HG02943 (cell line): ENCODE measurements around the gene ZNF20.
"Not testable (repeated sequence)": the region's sequence is repeated elsewhere in the genome, so short reads cannot be mapped to it uniquely, and the experiment has no call there.

Source experiments
- ATAC-seq: cut with Tn5 transposase; IDR thresholded peaks from one replicate; pipeline ENCODE4 v1.9.1; 2021; ENCODE audit warnings: mild to moderate bottlenecking, low read depth, moderate library complexity; ENCODE audit not compliant: unreplicated experiment

Gene ZNF20

DNA sequence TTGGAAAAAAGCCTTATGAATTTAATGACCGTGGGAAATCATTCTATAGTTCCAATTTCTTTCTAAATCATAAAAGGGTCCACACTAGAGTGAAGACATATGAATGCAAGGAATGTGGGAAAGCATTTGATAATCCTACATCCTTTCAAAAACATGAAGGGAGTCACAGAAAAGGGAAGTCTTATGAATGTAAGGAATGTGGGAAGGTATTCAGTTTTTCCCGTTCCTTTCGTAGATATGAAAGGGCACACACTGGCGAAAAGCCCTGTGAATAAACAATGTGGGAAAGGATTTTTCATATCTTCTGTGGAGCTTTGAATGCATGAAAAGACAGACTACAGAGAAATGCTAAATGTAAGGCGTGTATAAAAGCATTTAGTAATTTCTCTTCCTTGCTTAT lies 27.0 kb downstream of the ZNF20 start:
- no peak for ATAC-seq

DNA sequence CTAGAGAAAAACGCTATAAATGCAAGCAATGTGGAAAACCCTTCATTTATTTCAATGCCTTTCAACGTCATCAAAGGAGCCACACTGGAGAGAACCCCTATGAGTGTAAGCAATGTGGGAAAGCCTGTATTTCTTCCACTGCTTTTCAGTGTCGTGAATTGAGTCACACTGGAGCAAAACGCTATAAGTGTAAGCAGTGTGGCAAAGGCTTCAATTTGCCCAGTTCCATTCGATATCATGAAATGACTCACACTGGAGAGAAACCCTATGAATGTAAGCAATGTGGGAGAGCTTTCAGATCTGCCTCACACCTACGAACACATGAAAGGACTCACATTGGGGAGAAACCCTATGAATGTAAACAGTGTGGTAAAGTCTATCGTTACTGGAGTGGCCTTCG lies 27.4 kb downstream of the ZNF20 start:
- ATAC-seq, result no peak

DNA sequence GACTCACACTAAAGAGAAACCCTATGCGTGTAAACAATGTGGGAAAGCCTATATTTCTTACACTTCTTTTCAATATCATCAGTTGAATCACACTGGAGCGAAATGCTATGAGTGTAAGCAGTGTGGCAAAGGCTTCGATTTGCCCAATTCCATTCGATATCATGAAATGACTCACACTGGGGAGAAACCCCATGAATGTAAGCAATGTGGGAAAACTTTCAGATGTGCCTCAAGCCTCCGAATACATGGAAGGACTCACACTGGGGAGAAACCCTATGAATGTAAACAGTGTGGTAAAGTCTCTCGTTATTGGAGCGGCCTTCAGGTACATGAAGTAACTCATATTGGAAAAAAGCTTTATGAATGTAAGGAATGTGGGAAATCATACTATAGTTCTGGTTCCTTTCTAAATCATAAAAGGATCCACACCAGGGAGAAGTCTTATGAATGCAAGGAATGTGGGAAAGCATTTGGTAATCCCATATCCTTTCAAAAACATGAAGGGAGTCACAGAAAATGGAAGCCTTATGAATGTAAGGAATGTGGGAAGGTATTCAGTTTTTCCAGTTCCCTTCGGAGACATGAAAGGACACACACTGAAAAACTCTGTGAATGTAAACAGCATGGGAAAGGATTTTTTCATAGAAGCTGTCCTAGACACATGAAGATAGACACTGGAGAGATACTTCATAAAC lies 28.1 kb downstream of the ZNF20 start:
- no peak for ATAC-seq

DNA sequence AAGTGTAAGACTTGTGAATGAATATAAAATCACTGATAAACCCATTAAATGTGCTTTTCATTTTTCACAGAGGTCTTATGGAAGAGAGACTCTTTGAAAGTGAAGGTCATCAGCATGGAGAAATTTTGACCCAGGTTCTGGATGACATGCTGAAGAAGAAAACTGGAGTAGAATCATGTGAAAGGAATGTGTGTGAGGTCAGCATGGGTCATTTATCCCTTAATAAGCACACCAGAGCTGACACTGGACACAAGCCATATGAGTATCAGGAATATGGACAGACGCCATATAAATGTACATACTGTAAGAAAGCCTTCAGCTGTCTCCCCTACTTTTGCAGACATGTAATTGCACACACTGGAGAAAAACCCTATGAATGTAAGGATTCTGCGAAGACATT lies 29.0 kb downstream of the ZNF20 start:
- no peak for ATAC-seq

DNA sequence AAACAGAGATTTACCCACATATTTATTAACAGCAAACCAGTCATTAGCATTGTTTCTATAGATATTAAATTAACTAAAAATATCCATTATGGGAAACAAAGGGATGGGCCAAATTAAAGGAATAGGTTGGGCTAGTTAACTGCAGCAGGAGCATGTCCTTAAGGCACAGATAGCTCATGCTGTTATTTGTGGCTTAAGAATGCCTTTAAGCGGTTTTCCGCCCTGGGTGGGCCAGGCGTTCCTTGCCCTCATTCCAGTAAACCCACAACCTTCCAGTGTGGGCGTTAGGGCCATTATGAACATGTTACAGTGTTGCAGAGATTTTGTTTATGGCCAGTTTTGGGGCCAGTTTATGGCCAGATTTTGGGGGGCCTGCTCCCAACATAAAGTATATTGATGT lies 36.2 kb downstream of the ZNF20 start:
- not testable (repeated sequence) for ATAC-seq

DNA sequence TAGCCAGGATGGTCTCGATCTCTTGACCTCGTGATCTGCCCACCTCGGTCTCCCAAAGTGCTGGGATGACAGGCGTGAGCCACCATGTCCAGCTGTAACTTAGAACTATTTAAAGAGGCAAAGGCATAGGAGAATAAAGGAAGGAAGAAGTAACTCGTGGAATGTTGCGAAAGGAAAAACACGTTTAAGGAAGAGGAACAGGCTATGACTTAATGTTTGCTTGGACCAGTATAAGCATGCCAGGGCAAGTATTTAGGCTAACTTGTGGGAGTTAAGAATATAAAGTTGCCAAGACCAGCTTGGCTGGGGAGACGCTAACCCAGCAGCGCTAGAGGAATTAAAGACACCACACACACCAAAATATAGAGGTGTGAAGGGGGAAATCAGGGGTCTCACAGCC lies 42.1 kb downstream of the ZNF20 start:
- no peak for ATAC-seq

DNA sequence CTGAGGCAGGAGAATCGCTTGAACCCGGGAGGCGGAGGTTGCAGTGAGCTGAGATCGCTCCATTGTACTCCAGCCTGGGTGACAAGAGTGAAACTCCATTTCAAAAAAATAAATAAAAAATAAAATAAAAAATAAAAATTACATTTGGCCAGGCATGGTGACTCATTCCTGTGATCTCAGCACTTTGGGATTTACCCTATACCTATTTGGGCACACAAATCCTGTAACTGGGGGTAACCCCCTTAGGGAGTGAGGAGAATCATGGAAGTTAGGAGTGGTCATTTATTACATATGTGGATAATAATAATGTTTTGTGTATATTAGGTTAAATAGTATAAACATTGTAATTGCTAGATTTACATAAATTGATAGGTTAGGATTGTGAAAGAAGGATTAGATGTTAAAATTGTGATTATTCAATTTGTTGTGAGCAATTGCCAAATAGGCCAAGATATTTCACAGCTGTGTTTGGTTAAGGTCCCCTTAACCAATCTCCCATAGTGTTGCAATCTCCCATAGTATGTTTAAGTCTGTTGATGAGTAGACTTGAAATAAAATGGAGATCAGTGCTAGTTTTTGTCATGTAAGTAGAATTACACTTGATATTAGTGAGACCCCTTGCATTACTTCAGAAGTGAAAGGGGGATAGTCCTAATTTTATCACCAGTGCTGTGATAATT lies 44.9 kb downstream of the ZNF20 start:
- ATAC-seq, result no peak

DNA sequence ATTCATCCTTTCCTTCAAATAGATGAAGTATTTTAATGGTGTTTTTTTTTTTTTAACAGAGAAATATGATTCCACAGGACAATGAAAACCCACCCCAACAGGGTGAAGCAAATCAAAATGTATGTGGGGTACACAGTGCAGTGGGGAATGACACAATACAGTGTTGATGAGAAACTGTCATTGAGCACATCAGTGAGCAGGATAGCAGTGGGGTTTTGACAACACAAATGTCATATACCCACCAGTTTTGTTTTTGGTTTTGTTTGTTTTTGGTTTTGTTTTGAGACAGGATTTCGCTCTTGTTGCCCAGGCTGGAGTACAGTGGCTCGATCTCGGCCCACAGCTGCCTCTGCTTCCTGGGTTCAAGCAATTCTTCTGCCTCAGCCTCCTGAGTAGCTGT lies 46.4 kb downstream of the ZNF20 start:
- no peak for ATAC-seq

DNA sequence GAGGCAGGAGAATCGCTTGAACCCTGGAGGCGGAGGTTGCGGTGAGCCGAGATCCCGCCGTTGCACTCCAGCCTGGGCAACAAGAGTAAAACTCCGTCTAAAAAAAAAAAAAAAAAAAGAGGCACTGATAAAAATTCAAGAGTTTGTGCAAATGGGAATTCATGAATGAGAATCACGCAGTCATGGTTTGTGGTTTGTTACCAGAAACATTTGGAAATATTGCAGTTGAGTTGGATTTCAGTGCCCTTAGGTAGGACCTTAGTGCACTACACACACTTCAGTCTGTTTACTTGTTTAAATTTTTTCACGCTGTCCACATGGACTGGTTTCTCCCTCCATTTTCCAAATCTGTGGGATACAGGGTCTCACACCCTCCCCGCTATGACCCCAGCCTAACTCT lies 47.2 kb downstream of the ZNF20 start:
- ATAC-seq, result no peak

DNA sequence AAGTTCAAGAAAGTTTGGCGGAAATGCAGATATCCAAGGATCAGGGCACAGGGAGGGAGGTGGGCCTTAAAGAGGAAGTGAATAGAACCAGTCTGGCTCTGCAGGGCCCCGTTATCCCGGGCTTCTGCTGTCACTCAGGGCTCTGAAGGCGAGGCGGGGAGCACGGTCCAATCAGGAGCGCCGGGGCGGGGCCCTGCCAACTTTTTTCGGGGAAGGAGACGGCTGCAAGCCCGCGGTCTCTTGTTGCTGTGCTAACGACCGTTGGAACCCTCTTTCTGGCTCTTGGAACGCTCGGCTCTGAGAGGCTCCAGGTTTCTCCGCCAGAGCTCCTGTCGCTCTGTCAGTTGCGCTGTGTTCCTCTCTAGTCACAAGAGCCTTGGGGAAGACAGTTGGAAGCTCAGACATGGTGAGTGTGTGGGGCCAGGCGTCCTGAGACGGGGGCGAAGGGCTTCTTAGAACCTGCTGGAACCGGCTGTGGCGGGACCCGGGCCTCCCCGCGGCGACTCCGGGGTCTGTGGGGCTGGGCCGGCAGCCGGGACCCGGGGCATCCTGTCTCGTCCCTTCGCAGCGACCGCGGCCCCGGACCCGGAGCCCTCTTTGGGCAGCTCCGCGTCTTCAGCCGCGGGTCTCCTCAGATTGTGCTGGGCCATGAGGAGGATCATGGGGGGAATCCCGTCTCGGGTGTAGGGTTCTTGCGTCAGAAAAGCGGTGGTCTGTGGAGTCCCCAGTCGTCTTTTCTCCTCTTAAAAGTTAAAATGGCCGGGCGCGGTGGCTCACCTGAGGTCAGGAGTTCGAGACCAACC lies 47.9 kb downstream of the ZNF20 start:
- ATAC-seq, result no peak

DNA sequence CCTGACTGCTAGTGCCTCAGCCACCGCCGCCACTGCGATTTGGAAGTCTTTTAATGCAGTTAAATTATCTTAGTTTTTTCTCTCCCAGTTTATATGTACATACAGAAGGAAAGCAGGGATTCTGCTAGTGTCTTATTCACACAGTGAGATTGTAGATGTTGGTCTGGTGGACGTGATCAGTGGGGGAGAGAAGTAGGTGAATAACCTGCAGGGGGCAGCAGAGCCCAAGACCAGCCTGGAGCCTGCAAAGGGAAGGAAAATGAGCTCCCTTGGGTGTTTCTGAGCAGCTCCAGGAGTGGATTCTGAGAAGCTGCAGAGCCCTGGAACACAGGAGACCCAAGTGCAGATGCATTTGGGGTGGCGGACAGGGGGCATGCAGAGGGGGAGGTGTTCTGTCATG lies 49.3 kb downstream of the ZNF20 start:
- ATAC-seq, result no peak

DNA sequence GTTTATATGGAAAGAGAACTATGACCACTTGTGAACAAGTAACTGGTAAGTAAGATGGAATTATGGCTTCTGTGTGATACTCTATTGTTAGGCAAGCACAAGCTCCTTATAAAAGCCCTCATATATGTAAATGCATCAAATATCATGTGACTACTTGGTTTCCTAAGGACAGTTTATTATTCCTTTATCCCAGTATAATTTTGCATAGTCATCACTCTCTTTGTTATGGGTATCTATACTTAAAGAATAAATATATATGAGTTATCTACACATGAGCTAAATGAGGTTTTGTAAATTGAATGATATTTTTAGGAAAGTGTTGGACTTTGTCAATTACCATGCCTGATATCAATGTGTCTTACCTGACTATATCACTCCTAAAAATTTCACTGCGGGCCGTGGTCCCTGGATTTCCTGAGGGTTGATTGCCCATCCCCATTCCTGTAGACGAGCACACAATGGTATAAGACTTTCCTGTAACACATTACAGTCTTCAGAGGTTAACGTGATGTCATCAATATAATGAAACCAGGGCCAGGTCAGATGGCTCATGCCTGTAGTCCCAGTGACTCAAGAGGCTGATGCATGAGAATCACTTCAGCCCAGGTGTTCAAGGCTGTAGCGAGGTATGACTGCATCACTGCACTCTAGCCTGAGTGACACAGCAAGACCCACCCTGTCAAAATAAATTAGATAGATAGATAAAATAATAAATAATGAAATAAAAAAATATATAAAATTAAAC lies 54.9 kb downstream of the ZNF20 start:
- ATAC-seq, result no peak

DNA sequence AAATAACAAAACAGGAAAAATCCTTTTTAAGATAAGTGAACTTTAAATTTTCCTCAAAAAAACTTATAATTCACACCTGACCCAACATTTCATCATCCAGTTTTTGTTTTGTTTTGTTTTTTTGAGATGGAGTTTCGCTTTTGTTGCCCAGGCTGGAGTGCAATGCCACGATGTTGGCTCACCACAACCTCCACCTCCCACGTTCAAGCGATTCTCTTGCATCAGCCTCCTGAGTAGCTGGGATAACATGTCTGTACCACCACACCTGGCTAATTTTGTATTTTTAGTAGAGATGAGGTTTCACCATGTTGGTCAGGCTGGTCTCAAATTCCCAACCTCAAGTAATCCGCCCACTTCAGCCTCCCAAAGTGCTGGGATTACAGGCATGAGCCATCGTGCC lies 56.8 kb downstream of the ZNF20 start:
- ATAC-seq, result not testable (repeated sequence)
